A549 (cell line): ENCODE results near the gene RBBP7. TPM values are rescaled to one million over a fixed set of nuclear protein-coding genes. Genes with fewer than 3 reads are reported as not detected.

Experiments
- ATAC-seq, 2 experiments: fragments of 200-7000 bp in 1 of 2; fragments of >200 bp in 1 of 2; cut with Nextera tagmentation in 1 of 2; cut with Tn5 transposase in 1 of 2; 3 replicates each; pipeline versions ENCODE4 v1.8.0 to v1.9.1; 2018 to 2020; ENCODE audit warnings: mild to moderate bottlenecking in 1 of 2, moderate library complexity in 1 of 2
- CTCF ChIA-PET: fragments of 300-600 bp; sonication (Branson Sonifier 250); formaldehyde crosslinking; extraction: SDS; loops from one replicate; lab custom pipeline; 2021; ENCODE audit warnings: antibody characterized with exemption, inconsistent platforms; lab: Yijun Ruan, JAX
- POLR2A ChIA-PET: fragments of 350-600 bp; formaldehyde crosslinking; extraction: SDS; loops from one replicate; lab custom pipeline; 2021; ENCODE audit warnings: antibody characterized with exemption, inconsistent platforms; lab: Yijun Ruan, JAX
- DNase-seq, 2 experiments: peaks; one replicate each; pipeline versions ENCODE4 v3.0.0 to v3.0.0-alpha.2; 2011 to 2016; ENCODE audit warnings: low read depth in 1 of 2, low spot score in 1 of 2
- FAIRE-seq: peaks from 2 replicates; lab custom pipeline; 2011; peaks lifted over from hg19 to GRCh38; lab: Jason Lieb, UNC
- H3K27ac ChIP-seq, 2 experiments: fragments of >200 bp; sonication (Bioruptor Twin); formaldehyde crosslinking; 3 replicates each; pipeline ENCODE4 v1.5.1; 2016 to 2017
- H3K4me1 ChIP-seq: fragments of >200 bp; sonication (Bioruptor Twin); formaldehyde crosslinking; 3 replicates; pipeline ENCODE4 v1.6.1; 2016
- H3K4me2 ChIP-seq: fragments of >200 bp; sonication (Bioruptor Twin); formaldehyde crosslinking; 3 replicates; pipeline ENCODE4 v1.6.1; 2016
- H3K4me3 ChIP-seq: fragments of >200 bp; sonication (Bioruptor Twin); formaldehyde crosslinking; 3 replicates; pipeline ENCODE4 v1.5.1; 2016
- H3K9me3 ChIP-seq: fragments of >200 bp; sonication (Bioruptor Twin); formaldehyde crosslinking; 3 replicates; pipeline ENCODE4 v1.6.1; 2016
- CBX2 ChIP-seq: fragments of 200-600 bp; sonication (generic); IDR thresholded peaks from 2 replicates; pipeline ENCODE4 v1.6.1; 2016; ENCODE audit warnings: low read depth, mild to moderate bottlenecking, borderline replicate concordance
- CEBPB ChIP-seq, 2 experiments: fragments of >200 bp in 1 of 2; sonication (Bioruptor Twin) in 1 of 2; formaldehyde crosslinking in 1 of 2; IDR thresholded peaks; 2 replicates each; pipeline ENCODE4 v1.6.1; 2012 to 2016
- CHD2 ChIP-seq: fragments of 150-350 bp; IDR thresholded peaks from 2 replicates; pipeline ENCODE4 v1.6.1; 2014; ENCODE audit warnings: low read length; ENCODE audit not compliant: partially characterized antibody
- CHD4 ChIP-seq: fragments of 200-600 bp; sonication (generic); IDR thresholded peaks from 2 replicates; pipeline ENCODE4 v1.6.1; 2016; ENCODE audit warnings: antibody characterized with exemption, mild to moderate bottlenecking, borderline replicate concordance
- ELK1 ChIP-seq: fragments of 150-350 bp; IDR thresholded peaks from 2 replicates; pipeline ENCODE4 v1.6.1; 2014; ENCODE audit warnings: low read depth, mild to moderate bottlenecking, low read length
- FOSL2 ChIP-seq, 2 experiments: fragments of 450-650 bp in 1 of 2; fragments of >200 bp in 1 of 2; sonication (Bioruptor Twin) in 1 of 2; formaldehyde crosslinking; IDR thresholded peaks; 2 replicates each; pipeline versions ENCODE4 v1.5.0 to v1.6.1; 2016 to 2020; ENCODE audit warnings: mild to moderate bottlenecking in 1 of 2, moderate library complexity in 1 of 2
- GATA3 ChIP-seq: IDR thresholded peaks from 2 replicates; pipeline ENCODE4 v1.6.1; 2012; ENCODE audit warnings: borderline replicate concordance
- HMGXB4 ChIP-seq: fragments of 250-450 bp; sonication (Bioruptor Pico); IDR thresholded peaks from 2 replicates; pipeline ENCODE4 v1.5.0; 2021; ENCODE audit warnings: mild to moderate bottlenecking, moderate library complexity, borderline replicate concordance
- HOXB13 ChIP-seq: fragments of 250-450 bp; sonication (Bioruptor Pico); IDR thresholded peaks from 2 replicates; pipeline ENCODE4 v1.5.0; 2020; ENCODE audit warnings: low read depth, mild to moderate bottlenecking, moderate library complexity
- HOXB5 ChIP-seq: fragments of 250-450 bp; sonication (Bioruptor Pico); IDR thresholded peaks from 2 replicates; pipeline ENCODE4 v1.5.0; 2020; ENCODE audit warnings: mild to moderate bottlenecking, moderate library complexity
- MYC ChIP-seq: IDR thresholded peaks from 2 replicates; pipeline ENCODE4 v1.6.1; 2012; ENCODE audit warnings: mild to moderate bottlenecking, inconsistent platforms, low read length, improper control_type of control experiment, borderline replicate concordance
- PHF8 ChIP-seq: fragments of 200-600 bp; sonication (generic); IDR thresholded peaks from 2 replicates; pipeline ENCODE4 v1.6.1; 2016; ENCODE audit warnings: low read depth, mild to moderate bottlenecking, antibody characterized with exemption, moderate library complexity, borderline replicate concordance
- RAD21 ChIP-seq, 2 experiments: fragments of >200 bp in 1 of 2; sonication (Bioruptor Twin) in 1 of 2; formaldehyde crosslinking in 1 of 2; IDR thresholded peaks in 1 of 2; conservative IDR thresholded peaks in 1 of 2; 2 replicates in 1 of 2; 3 replicates in 1 of 2; pipeline ENCODE4 v1.6.1; 2012 to 2018; ENCODE audit warnings: inconsistent platforms in 1 of 2
- RNF2 ChIP-seq: fragments of 200-600 bp; sonication (generic); IDR thresholded peaks from 2 replicates; pipeline ENCODE4 v1.6.1; 2016; ENCODE audit warnings: low read depth, mild to moderate bottlenecking, antibody characterized with exemption, moderate library complexity, borderline replicate concordance
- TFCP2L1 ChIP-seq: fragments of 250-450 bp; sonication (Bioruptor Pico); IDR thresholded peaks from 2 replicates; pipeline ENCODE4 v1.5.0; 2021; ENCODE audit warnings: mild to moderate bottlenecking
- ZFP36 ChIP-seq: fragments of 450-650 bp; IDR thresholded peaks from 2 replicates; pipeline ENCODE4 v1.6.1; 2014; ENCODE audit warnings: borderline replicate concordance; ENCODE audit not compliant: partially characterized antibody
- WGBS: methylation state at CpG from one replicate; pipeline ENCODE4 v1.1.6; 2017; ENCODE audit errors: missing lambda C conversion rate; 5-methylcytosine and 5-hydroxymethylcytosine counted together
- polyA plus RNA-seq, 4 experiments: library from polyadenylated mRNA; depleted of rRNA in 3 of 4; stranded (reverse); fragments of >200 nt; fragmentation: RNase III in 1 of 4; extraction: RNeasy Plus Mini Kit Qiagen cat#74134 plus additional on column Dnase treatment in 1 of 4; gene quantifications; 2 replicates in 3 of 4; 3 replicates in 1 of 4; pipeline ENCODE4 v1.2.3, GENCODE V29; 2011 to 2017
- small RNA-seq, 6 experiments: library from RNA; depleted of rRNA; stranded (forward); fragments of <200 nt; gene quantifications; one replicate each; pipeline ENCODE3, GENCODE V24; 2012
- TF ChIP-seq, protein P1 (sequence below): fragments of 450-650 bp; IDR thresholded peaks from 2 replicates; pipeline ENCODE4 v1.6.1; 2014; ENCODE audit warnings: antibody characterized with exemption

The RBBP7 gene
- polyA plus RNA-seq, 2 of the 4 experiments (the other 2 are of a cell fraction): 222 to 301 TPM

GRCh38 chrX:16797358-16797757 is 72.8 kb downstream of the RBBP7 start:
- Histone ChIP-seq H3K4me3 (no peak overlapping the region), H3K4me2 (no peak overlapping the region), H3K4me1 (no peaks in the 10 kb centered on the region), H3K9me3 (no peaks in the 10 kb centered on the region), H3K27ac (no peak overlapping the region)
- 95% methylated on average over 5 of the region's 5 CpGs for WGBS
- no peak for TF ChIP-seq RNF2
- no peak for TF ChIP-seq HOXB13 (CRISPR knock-in tag)
- no peak for TF ChIP-seq ELK1
- no peak for TF ChIP-seq RAD21 (conservative IDR thresholded peaks at IDR 0.05 in 1 of 2, IDR thresholded peaks at IDR 0.05 in 1 of 2)
- TF ChIP-seq PHF8: no peak
- no peak for TF ChIP-seq HMGXB4 (CRISPR knock-in tag)
- no peak for TF ChIP-seq CHD2
- TF ChIP-seq, protein P1, sequence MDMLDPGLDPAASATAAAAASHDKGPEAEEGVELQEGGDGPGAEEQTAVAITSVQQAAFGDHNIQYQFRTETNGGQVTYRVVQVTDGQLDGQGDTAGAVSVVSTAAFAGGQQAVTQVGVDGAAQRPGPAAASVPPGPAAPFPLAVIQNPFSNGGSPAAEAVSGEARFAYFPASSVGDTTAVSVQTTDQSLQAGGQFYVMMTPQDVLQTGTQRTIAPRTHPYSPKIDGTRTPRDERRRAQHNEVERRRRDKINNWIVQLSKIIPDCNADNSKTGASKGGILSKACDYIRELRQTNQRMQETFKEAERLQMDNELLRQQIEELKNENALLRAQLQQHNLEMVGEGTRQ: no peak
- no peak for TF ChIP-seq CBX2
- TF ChIP-seq GATA3: no peak
- no peak for TF ChIP-seq TFCP2L1 (CRISPR knock-in tag)
- TF ChIP-seq MYC: no peak
- no peak for TF ChIP-seq HOXB5
- TF ChIP-seq FOSL2 (IDR thresholded peaks at IDR 0.05): no peak
- no peak for TF ChIP-seq FOSL2 (CRISPR knock-in tag; IDR thresholded peaks at IDR 0.05)
- POLR2A ChIA-PET: interaction anchor here (1.4 kb wide), 1 partner anchor 78 kb away, joined by 3 read pairs; the partner anchor contains the start of gene SYAP1
- FAIRE-seq (no peak), DNase-seq (no peak), ATAC-seq (no peak; a peak in 1 of 6 replicates)
- CTCF ChIA-PET: no interaction called here

DNA sequence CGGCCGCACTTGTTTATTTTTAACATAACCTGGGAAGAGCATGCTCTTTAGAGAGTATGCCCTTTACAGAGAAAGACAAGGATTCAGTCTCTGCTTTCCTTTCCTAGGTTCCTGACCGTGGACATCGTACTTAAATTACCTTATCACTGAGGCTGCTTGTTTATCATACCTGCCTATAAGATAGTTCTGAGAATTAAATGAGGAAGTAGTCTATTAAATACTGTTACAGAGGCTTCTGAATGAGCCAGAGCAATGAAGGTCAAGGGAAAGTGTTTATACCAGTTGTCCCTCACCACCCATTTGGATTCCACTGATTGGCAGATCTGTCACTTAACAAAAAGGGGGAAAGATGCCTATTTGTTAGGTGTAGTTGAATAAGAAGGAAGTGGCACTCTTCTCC is 73.9 kb downstream of the RBBP7 start:
- Histone ChIP-seq H3K27ac (no peak overlapping the region), H3K4me1 (no peaks in the 10 kb centered on the region), H3K4me2 (no peak overlapping the region)
- ChIA-PET CTCF (no interaction called here), POLR2A (no interaction called here)
- FAIRE-seq: no peak
- no peak for TF ChIP-seq CEBPB (IDR thresholded peaks at IDR 0.05)
- no peak for TF ChIP-seq ZFP36
- TF ChIP-seq CHD4: no peak
- TF ChIP-seq, all 56 proteins: peak for 0
- 96% methylated on average over 4 of the region's 4 CpGs for WGBS
- Histone ChIP-seq H3K4me3 (no peak overlapping the region), H3K9me3 (no peaks in the 10 kb centered on the region)
- DNase-seq (no peak), ATAC-seq (no peak)

Small RNA genes within 50 kb of the gene (small RNA-seq; reads per million reads assigned to genes)
- gene RF00019 (0 reads per million in 6 experiments), gene RNU4-6P (0 to 0.43 (median 0) reads per million in 6 experiments), gene RPL12P49 (0 reads per million in 6 experiments)

Other genes with a start within 250 kb of the RBBP7 start
- gene S100G, start 220.2 kb downstream of the RBBP7 start, polyA plus RNA-seq (2011; rRNA removed): not detected in 2 replicates
- gene S100G, start 220.2 kb downstream of the RBBP7 start, polyA plus RNA-seq (2017; fragmentation: RNase III; extraction: RNeasy Plus Mini Kit Qiagen cat#74134 plus additional on column Dnase treatment): not detected in 3 replicates
- 16.8 and 18.5 TPM in 2 replicates for gene CTPS2, start 157.7 kb downstream of the RBBP7 start, polyA plus RNA-seq (2011; rRNA removed)
- 10.8 to 11.5 TPM (median 11.1 TPM) in 3 replicates for gene CTPS2, start 157.7 kb downstream of the RBBP7 start, polyA plus RNA-seq (2017; fragmentation: RNase III; extraction: RNeasy Plus Mini Kit Qiagen cat#74134 plus additional on column Dnase treatment)
- gene SYAP1, start 150.8 kb downstream of the RBBP7 start, polyA plus RNA-seq (2011; rRNA removed): 15.7 and 18.9 TPM in 2 replicates
- 20.6 to 21.1 TPM (median 20.9 TPM) in 3 replicates for gene SYAP1, start 150.8 kb downstream of the RBBP7 start, polyA plus RNA-seq (2017; fragmentation: RNase III; extraction: RNeasy Plus Mini Kit Qiagen cat#74134 plus additional on column Dnase treatment)
- 30.8 and 36.8 TPM in 2 replicates for gene TXLNG, start 83.9 kb downstream of the RBBP7 start, polyA plus RNA-seq (2011; rRNA removed)
- 15.5 to 18.1 TPM (median 16.0 TPM) in 3 replicates for gene TXLNG, start 83.9 kb downstream of the RBBP7 start, polyA plus RNA-seq (2017; fragmentation: RNase III; extraction: RNeasy Plus Mini Kit Qiagen cat#74134 plus additional on column Dnase treatment)
- 0.45 and 0.76 TPM in 2 replicates for gene REPS2, start 76.3 kb upstream of the RBBP7 start, polyA plus RNA-seq (2011; rRNA removed)
- 0.13 to 0.26 TPM (median 0.17 TPM) in 3 replicates for gene REPS2, start 76.3 kb upstream of the RBBP7 start, polyA plus RNA-seq (2017; fragmentation: RNase III; extraction: RNeasy Plus Mini Kit Qiagen cat#74134 plus additional on column Dnase treatment)